Brain pericyte (primary cell): ENCODE data around the gene S100A7.
A peak's percentile ranks its signal among the peaks of the same experiment; 100 is the strongest.

Experiments
- DNase-seq: peaks from one replicate; pipeline ENCODE4 v3.0.0-alpha.2; 2012; ENCODE audit warnings: low read depth, low spot score

Gene S100A7

DNA sequence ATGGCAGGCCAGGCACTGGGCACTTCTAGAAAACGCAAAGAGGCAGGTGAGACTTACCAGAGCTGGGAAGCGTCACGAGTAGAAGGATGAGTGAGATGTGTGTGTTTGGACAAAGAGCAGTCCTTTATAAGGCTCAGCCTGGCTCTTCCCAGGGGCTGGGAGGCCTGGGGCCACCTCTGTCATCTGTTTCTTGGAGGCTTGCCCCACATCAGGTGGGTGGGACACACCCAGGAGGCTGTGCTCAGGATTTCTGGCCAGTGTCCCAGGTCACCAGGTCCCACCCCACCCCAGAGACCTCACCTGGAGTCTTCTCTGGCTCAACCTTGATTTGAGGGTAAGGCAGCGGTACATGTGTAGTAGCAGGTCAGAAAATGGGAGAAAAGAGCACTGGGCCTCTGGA lies at the start of gene S100A7:
TSS of gene S100A7 (minus strand) at position 101 of the 400 bp plus-strand sequence. CDS start 1,638 bp downstream, outside the sequence.
- DNase-seq: no peak

DNA sequence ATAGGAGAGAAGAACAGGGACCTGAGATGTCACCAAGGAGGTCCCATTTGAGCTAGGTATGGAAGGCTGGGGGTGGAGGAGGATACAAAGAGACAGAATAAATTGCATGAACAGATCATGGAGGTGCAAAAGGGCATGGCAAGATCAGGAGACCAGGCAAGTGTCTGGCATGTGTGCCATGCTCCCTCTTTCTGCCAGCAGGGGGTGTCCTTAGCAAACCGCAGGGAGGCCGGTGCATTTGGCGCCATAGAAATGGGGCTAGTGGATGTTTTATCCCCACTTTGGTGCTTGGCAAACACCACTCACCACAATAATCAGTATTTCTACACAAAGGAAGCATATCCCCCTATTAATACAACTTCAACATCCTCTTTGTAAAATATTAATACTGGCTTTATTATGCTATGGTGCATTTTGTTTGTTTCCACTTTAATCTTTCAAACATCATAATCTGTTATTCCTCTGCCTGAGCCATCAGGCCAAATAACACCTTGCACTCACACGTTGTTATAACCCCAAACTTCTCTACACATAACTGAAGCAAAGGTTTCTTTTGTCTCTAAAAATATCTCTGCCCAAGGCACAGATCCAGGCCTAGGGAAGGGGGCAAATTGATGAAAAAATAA lies 49.4 kb upstream of the S100A7 start:
- DNase-seq: no peak

DNA sequence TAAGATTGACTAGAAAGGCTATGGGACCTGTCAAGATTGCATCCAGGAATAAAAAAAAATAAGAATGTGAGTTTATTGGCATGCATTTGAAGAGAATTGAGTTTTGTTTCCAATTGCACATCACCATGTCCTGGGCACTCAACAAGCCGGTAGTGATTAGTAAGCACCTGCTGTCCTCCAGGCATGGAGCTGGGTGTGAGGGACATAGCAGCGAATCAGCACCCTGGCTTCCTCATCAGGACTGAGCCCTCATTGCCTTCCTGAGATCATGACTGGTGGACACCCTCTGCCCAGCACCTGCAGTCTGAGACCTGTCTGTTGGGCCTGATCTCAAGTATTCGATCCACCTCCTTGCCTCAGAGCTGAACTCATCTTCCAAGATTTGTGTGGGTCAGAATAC lies 48.6 kb upstream of the S100A7 start:
- no peak for DNase-seq

DNA sequence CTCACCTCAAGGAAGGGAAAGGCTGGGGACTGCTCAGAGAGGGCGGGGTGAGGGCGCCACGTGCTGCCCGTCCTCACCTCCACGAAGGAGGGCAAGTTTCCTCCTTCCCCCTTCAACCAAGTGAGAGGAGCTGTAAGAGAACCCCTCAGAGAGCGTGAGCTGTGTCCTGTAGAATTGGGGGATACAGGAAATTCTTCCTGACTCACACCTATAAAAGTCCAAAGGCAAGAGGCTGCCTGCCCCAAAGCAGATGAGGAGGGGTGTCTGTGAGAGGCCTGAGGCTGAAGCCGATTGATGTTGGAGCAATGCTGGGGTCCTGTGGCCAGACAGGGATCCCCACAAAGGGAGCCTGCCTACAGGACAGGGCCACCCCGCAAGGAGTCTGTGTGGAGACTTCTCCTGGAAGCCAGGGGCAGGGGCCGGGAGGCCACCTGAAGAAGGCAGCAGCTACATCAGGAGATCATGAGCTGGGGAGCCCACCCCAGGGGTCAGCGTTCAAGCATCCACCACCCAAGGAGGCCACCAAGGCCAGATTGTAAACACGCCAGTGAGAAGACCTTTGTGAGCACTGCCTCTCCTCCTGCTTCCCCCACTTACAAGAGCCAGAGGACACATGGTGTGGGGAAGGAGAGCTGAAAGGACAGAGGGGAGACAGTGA lies 47.6 kb upstream of the S100A7 start:
- no peak for DNase-seq

DNA sequence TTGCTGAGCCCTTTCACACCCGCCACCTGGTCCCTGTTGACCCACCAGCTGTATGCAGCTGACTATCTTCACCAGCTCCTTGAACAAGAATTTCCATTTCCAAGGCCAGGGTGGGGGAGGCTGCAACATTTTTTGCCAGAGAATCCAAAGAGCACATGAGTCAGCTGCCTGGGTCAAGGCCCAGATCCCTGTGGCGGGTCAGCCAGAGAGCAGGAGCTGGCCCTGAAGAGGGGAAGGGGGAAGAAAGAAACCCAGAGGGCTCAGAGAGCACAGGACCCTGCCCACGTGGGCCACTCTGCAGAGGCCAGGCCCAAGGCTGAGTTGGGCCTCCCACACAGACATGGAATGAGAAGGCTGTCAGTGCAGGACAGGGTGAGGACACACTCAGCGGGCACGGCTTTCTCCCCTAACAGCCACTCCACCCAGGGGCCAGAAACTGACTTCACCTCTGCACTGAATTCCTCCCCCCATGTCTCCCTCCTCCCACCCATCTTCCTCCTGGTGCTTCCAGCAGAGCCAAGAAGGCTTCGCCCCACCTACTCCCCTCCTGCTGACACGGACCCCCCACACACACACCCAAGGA lies 46.5 kb upstream of the S100A7 start:
- DNase-seq: no peak

DNA sequence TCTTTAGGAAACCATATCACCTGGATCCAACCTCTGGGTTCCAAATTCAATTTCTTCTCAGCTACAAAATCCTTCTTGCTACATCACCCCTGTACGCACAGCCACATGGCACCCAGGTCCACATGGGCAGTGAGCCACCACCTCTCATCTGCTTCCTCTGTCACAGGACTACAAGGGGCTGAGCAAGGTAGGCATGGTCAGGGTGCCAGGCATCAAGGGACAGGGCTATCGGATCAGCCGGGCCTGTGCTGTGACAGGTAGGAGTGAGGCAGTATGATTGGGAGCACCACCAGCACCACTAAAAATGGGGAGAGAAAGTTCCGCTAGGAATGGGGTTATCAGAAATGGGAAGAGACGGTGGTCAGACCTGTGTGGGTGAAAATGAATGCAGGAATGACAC lies 45.9 kb upstream of the S100A7 start:
- no peak for DNase-seq

DNA sequence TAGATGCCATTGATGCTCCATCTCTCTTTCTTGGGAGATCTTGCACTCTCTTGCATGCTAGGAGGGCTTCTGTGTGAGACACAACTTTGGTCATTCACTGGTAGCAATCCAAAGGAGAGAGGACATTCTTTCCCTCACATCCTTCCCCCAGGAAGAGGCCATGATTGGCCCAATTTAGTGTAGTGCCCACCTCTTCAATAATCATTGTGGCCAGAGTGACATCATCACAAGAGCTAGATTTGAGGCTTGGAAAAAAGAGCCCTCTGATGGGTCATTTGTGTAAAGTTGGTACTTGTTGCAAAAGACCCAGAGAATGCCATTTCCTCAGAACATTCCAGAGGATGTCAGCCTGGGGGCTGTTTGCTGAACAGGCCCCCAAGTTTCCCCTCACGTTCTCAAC lies 45.1 kb upstream of the S100A7 start:
- no peak for DNase-seq

DNA sequence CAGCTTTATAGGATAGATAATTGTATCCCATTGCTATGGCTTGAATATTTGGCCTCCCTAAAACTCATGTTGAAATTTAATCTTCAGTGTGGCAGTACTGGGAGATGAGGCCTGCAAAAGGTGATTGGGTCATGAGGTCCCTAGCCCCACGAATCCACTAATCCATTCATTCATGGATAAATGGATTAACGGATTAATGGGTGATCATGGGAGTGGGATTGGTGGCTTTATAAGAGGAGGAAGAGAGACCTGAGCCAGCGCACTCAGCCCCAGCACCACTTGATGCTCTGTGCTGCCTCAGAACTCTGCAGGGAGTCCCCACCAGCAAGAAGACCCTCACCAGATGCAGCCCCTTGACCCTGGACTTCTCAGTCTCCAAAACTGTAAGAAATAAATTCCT lies 43.3 kb upstream of the S100A7 start:
- DNase-seq: no peak

DNA sequence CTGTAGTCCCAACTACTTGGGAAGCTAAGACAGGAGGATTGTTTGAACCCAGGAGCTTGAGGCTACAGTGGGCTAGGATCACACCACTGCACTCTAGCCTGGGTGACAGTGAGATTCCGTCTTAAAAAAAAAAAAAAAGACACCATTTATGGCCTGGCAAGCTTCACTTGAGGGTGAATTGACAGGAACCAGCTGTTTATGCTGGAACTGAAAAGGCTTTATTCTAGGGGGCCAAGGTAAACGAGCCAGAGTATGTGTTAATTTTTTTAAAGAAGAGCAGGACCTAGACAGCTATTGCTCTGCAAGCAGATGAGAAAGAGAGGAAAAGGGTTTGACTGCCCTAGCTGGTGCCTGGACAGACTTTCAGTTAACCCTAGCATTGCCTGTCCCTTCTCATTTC lies 38.3 kb upstream of the S100A7 start:
- no peak for DNase-seq

DNA sequence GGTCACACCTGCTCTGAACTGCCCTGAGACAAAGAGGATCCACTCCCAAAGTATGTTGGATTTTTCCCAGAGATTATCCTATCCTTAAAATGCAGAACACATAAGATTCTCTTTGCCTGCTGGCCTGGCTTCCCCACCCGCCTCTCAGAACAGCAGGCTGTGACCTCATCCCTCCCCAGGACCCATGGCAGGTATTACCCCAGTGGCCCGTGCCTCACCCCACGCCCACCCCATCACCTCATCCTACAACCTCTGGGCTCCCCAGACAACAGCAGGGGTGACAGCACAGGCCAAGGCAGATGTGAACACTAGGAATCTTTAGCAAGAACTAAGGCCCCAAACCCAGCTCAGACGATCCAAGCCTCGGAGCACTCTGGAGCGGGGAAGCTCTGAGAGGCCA lies 35.1 kb upstream of the S100A7 start:
- no peak for DNase-seq

DNA sequence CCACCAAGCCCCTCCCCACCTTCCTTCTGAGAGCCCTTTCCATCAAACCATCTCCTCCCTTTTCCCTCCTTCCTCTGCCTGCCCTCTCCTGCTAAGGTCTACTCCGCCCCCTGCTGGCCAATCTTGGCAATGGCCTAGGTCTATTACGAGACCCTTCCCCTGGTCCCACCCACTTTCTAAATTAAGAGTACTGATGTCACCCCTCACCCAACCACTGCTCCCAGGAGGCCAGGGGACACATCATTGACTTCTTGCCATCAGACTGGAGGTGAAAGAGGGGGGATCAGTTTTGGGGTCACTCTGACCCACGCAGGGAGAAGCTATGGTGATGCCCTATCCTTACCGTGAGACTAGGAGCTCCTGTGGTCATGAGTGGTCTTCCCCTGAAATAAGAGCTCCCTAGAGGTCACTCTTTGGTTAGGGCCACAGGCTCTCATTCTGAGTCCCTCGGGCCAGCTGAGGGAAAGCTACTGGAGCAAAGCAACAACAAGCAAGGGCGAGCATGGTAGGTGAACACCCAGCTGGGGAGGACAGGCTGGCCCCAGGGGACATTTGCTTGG lies 34.6 kb upstream of the S100A7 start:
- DNase-seq: no peak

DNA sequence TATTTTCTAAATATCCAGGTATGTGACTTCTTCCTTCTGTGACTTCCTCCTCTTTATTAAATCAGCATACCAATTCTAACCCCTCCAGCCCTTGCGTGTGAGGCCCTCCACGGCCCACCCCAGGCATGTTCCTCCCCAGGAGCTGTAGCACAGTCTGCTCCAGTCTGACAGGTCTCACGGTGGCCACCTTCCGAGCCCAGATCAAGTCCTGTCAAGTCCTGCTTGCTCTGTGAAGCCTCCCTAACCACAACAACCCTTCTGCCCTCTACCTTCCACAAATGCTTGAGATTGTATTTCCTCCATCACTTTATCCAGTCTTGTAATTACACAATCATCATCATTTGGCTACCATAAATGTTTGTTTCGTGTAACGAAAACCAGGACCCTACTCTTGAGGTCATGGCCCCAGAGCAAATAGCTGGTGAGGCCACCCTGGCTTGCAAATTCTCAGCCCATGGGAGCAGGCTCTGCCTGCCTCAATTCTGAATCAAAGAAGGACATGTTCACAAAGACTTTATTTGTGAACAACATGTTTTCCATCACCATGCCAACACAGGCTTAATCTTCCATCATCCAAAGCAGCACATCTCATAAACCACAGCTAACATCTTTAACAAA lies 33.0 kb upstream of the S100A7 start:
- no peak for DNase-seq

DNA sequence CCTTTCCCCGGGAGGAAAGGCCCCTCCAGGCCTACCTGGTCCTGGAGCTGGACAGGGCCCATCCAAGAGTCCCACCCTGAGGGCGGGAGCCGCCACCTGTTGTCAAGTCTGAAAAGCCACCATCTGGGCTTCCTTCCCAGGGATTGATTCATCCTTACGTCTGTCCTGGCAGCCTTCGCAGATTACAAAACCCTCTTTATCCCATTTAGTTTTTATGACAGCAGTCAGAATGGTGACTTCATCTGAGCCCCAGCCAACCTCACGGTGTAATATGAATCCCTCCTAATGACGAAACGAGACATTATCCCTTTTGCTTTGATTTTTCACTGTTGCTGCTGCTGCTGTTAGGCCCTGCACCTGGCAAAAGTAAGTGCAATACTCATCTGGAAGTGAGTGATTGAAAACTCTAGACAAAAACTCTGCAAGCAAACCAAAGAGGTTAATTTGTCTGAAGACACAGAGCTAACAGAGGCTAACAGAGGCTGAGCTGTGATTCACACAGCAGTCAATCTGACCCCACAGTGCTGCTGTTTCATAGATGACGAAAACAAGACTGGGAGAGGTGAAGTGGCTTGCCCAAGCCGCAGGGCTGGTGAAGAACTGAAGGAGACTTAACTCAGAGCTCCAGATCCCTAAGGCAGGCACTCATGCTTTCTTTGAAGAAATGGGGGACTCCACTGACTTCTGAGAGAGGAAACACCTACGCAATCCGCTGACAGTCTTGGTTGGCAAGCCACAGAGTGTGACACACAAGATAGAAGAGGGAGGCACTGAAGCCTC lies 30.0 kb upstream of the S100A7 start:
- DNase-seq: peak; percentile 21

DNA sequence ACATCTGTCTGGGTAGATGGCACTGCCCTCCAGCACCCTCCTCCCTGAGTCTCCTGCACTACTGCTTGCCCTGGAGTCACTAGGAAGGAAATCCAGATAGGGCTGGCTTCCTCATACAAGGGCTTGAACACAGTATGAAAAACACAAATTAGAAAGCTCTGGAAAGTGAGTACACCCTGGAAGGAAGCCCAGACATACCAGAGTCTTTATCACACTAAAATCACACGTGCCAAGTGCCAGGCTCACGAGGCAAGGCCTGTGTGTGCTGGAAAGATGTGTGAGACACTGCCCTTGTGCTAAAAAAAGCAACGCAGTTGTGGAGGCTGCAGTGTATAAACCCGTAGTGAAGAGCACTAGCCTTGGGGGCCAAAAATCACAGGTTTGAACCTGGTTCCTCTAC lies 28.3 kb upstream of the S100A7 start:
- no peak for DNase-seq

DNA sequence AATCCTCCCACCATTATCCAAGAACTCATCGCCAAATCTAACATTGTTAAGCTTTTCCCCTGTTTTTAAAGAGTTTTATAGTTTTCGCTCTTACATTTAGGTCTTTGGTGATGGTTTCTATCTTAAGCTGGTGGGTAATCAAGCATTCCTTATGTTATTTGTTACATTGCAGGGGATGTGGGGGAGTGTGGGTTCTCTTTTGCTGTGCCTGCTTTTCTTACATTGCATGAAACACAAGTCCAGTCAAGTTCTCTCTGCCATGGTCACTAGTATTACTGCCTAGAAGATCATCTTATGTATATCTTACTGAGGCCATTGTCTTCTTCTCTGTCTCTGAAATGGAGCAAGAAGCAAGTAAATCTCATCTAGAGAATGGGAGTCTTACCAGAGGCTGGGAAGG lies 27.3 kb upstream of the S100A7 start:
- DNase-seq: no peak

DNA sequence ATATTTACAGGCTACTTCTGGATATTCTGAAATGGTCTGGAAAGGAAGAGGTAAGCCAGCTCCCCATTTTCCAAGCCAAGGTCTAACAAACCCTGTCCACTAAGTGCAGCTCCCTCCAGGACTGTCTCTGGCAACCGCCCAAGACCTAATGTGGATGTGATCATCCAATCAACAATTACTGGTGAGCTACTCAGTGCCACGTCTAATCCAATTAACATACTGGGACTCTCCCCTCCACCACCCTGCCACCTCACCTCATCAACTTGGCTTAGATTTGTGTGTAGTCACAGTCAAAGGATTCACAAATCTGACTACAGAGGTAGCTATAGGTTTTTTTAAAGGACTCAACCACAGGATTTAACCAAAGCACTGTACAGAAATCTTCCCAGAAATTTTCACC lies 25.4 kb upstream of the S100A7 start:
- no peak for DNase-seq

DNA sequence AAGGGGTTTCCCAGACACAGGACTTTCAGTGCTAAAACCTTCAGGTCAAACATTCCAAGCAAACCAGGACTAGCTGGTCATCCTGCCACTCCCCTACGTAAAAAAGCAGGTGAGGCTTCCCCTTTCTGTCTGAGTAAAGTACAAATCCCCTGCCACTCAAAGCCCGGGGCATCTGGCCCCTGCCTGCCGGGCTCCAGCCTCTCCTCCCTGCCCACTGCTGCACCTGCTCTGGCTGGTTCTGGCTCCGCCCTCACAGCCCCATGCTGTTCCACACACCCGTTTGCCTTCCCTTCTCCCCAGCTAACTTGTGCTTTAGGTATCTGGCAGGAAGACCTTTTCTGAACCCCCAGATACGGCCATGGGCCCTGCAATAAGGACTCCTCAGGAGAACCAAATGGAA lies 23.3 kb upstream of the S100A7 start:
- DNase-seq: no peak

DNA sequence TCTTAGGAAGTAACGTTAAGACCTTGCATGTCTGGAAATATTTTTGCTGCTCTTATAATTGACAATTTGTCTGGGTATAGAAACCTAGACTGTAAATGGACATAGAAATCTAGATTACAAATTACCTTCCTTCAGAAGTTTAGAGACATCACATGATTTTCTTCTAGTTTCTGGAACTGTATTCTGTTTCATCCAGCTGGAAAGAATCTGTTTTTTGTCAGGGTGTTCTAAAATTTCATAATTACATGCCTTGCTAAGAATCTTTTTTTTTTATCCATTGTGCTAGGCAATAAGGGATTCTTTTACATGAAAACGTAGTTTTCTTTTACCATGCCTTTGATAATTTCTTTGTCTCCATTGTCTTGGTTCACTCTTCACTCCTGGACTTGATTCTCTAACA lies 20.7 kb upstream of the S100A7 start:
- no peak for DNase-seq

DNA sequence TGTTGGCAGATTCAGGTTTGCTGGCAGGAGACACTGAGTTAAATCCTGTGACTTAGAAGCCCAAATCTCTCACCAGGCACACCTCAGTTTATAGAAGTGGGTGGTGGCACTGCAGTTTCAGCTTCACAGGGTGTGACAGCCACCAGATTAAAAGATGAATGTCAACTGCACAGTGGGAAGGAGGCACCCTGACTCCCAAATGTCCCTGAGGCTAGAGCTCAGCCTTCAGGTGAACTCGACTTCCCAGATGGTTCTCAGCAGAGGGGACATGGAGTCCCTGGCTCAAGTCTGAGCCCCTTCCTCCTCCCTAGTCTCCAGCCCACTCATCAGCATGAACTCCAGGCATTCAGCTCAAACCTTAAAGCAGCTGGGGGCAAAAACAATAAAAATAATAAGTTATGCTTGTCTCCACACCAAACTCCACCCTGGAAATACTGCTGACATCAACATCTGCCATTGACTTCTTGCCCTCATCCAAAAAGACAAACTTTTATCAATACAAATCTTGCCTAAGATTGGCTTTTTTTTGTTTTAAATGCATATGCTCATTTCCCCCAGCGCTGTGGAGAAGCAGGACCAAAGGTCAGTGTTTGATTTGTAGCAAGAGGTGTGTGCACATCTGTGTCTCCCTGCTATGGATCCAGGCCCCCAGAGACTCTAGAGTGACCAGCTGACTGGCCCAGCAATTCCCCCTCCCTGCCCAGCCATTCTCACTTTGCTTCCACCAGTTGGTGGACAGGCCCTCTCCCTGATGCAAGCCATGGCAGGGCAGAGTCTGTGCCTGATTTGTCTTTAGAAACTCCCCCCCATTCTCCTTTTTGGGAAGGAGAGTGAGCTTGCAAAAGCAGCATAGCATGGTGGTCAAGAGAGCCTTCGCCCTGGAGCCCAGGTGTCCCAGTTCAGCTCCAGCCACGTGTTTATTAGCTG lies 18.5 kb upstream of the S100A7 start:
- DNase-seq: no peak

DNA sequence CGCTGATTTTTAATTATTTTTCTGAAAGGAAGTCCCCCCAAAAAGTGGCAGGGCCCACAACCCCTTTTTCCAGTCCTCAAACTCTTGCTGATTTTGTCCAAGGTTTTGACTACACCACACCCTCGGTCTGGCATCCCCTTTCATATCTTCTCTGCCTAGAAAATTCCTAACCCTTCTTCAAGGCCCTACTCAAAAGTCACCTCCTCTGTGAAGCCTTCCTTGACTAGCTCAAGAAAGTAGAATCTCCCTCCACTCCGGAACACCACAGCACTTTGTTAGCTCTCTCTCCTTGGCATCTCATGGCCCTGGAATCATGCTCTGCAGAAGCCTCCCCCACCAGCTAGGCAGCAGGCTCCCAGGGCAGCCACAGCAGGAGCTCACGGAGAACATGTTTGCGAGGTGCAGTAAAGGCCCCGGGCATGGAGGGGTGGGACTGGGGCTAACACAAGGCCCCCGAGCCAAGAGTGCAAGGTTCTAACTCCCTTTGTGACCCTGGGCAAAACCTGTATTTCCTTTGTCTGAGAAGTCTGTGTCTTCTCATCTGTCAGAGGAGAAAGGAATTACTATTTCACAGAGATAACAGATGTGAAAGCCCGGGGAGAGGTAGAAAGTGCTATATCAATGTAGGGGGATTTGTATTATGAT lies 17.7 kb upstream of the S100A7 start:
- DNase-seq: no peak
